A549 (cell line): ENCODE results near the gene RORB. TPM values are rescaled to one million over a fixed set of nuclear protein-coding genes. Genes with fewer than 3 reads are reported as not detected.

ENCODE experiments used
- ATAC-seq, 2 experiments: fragments of 200-7000 bp in 1 of 2; fragments of >200 bp in 1 of 2; cut with Nextera tagmentation in 1 of 2; cut with Tn5 transposase in 1 of 2; 3 replicates each; pipeline versions ENCODE4 v1.8.0 to v1.9.1; 2018 to 2020; ENCODE audit warnings: mild to moderate bottlenecking in 1 of 2, moderate library complexity in 1 of 2
- CTCF ChIA-PET: fragments of 300-600 bp; sonication (Branson Sonifier 250); formaldehyde crosslinking; extraction: SDS; loops from one replicate; lab custom pipeline; 2021; ENCODE audit warnings: antibody characterized with exemption, inconsistent platforms; lab: Yijun Ruan, JAX
- POLR2A ChIA-PET: fragments of 350-600 bp; formaldehyde crosslinking; extraction: SDS; loops from one replicate; lab custom pipeline; 2021; ENCODE audit warnings: antibody characterized with exemption, inconsistent platforms; lab: Yijun Ruan, JAX
- DNase-seq, 2 experiments: peaks; one replicate each; pipeline versions ENCODE4 v3.0.0 to v3.0.0-alpha.2; 2011 to 2016; ENCODE audit warnings: low read depth in 1 of 2, low spot score in 1 of 2
- FAIRE-seq: peaks from 2 replicates; lab custom pipeline; 2011; peaks lifted over from hg19 to GRCh38; lab: Jason Lieb, UNC
- H3K27ac ChIP-seq, 2 experiments: fragments of >200 bp; sonication (Bioruptor Twin); formaldehyde crosslinking; 3 replicates each; pipeline ENCODE4 v1.5.1; 2016 to 2017
- H3K4me1 ChIP-seq: fragments of >200 bp; sonication (Bioruptor Twin); formaldehyde crosslinking; 3 replicates; pipeline ENCODE4 v1.6.1; 2016
- H3K4me2 ChIP-seq: fragments of >200 bp; sonication (Bioruptor Twin); formaldehyde crosslinking; 3 replicates; pipeline ENCODE4 v1.6.1; 2016
- H3K4me3 ChIP-seq: fragments of >200 bp; sonication (Bioruptor Twin); formaldehyde crosslinking; 3 replicates; pipeline ENCODE4 v1.5.1; 2016
- H3K9me3 ChIP-seq: fragments of >200 bp; sonication (Bioruptor Twin); formaldehyde crosslinking; 3 replicates; pipeline ENCODE4 v1.6.1; 2016
- BCL3 ChIP-seq: fragments of >200 bp; sonication (Bioruptor Twin); formaldehyde crosslinking; IDR thresholded peaks from 3 replicates; pipeline ENCODE4 v1.6.1; 2016
- CBX8 ChIP-seq: fragments of 200-600 bp; sonication (generic); IDR thresholded peaks from 2 replicates; pipeline ENCODE4 v1.6.1; 2016
- CEBPB ChIP-seq, 2 experiments: fragments of >200 bp in 1 of 2; sonication (Bioruptor Twin) in 1 of 2; formaldehyde crosslinking in 1 of 2; IDR thresholded peaks; 2 replicates each; pipeline ENCODE4 v1.6.1; 2012 to 2016
- E2F6 ChIP-seq: IDR thresholded peaks from 2 replicates; pipeline ENCODE4 v1.6.1; 2012; ENCODE audit warnings: low read depth, borderline replicate concordance
- EP300 ChIP-seq, 2 experiments: fragments of >200 bp; sonication (Bioruptor Twin); formaldehyde crosslinking; IDR thresholded peaks; 2 replicates in 1 of 2; 3 replicates in 1 of 2; pipeline ENCODE4 v1.6.1; 2016 to 2017
- FOSB ChIP-seq: fragments of 250-450 bp; sonication (Bioruptor Pico); IDR thresholded peaks from 2 replicates; pipeline ENCODE4 v1.5.0; 2020; ENCODE audit warnings: mild to moderate bottlenecking, moderate library complexity
- FOXS1 ChIP-seq: fragments of 250-450 bp; sonication (Bioruptor Pico); IDR thresholded peaks from 2 replicates; pipeline ENCODE4 v1.5.0; 2020; ENCODE audit warnings: mild to moderate bottlenecking, moderate library complexity
- GATA3 ChIP-seq: IDR thresholded peaks from 2 replicates; pipeline ENCODE4 v1.6.1; 2012; ENCODE audit warnings: borderline replicate concordance
- HEYL ChIP-seq: fragments of 250-450 bp; sonication (Bioruptor Pico); IDR thresholded peaks from 2 replicates; pipeline ENCODE4 v1.8.0; 2021; ENCODE audit warnings: mild to moderate bottlenecking, moderate library complexity
- HOXA7 ChIP-seq: fragments of 250-450 bp; sonication (Bioruptor Pico); IDR thresholded peaks from 2 replicates; pipeline ENCODE4 v1.5.0; 2020; ENCODE audit warnings: mild to moderate bottlenecking, moderate library complexity
- KDM5A ChIP-seq: fragments of 200-600 bp; sonication (generic); IDR thresholded peaks from 2 replicates; pipeline ENCODE4 v1.6.1; 2016; ENCODE audit warnings: antibody characterized with exemption, mild to moderate bottlenecking
- MAFK ChIP-seq: fragments of 450-650 bp; IDR thresholded peaks from 2 replicates; pipeline ENCODE4 v1.6.1; 2014; ENCODE audit not compliant: partially characterized antibody
- MAX ChIP-seq: IDR thresholded peaks from 2 replicates; pipeline ENCODE4 v1.6.1; 2012
- MAZ ChIP-seq: fragments of 150-350 bp; IDR thresholded peaks from 2 replicates; pipeline ENCODE4 v1.6.1; 2014; ENCODE audit warnings: antibody characterized with exemption, low read depth, low read length, borderline replicate concordance
- NPAS2 ChIP-seq: fragments of 250-450 bp; sonication (Bioruptor Pico); IDR thresholded peaks from 2 replicates; pipeline ENCODE4 v1.8.0; 2022; ENCODE audit warnings: mild to moderate bottlenecking, moderate library complexity, borderline replicate concordance
- POLR2A ChIP-seq: IDR thresholded peaks from 2 replicates; pipeline ENCODE4 v1.6.1; 2012; ENCODE audit warnings: mild to moderate bottlenecking, low read length
- POLR2AphosphoS2 ChIP-seq: conservative IDR thresholded peaks from 2 replicates; pipeline ENCODE4 v1.6.1; 2012; ENCODE audit warnings: low read length, improper control_type of control experiment, inconsistent platforms
- REST ChIP-seq: fragments of 200-600 bp; sonication (generic); IDR thresholded peaks from 2 replicates; pipeline ENCODE4 v1.6.1; 2016; ENCODE audit warnings: antibody characterized with exemption, mild to moderate bottlenecking, moderate library complexity
- SMC3 ChIP-seq: fragments of >200 bp; sonication (Bioruptor Twin); formaldehyde crosslinking; IDR thresholded peaks from 3 replicates; pipeline ENCODE4 v1.6.1; 2018; ENCODE audit warnings: inconsistent platforms
- SREBF2 ChIP-seq: fragments of 450-650 bp; IDR thresholded peaks from 2 replicates; pipeline ENCODE4 v1.6.1; 2014; ENCODE audit warnings: mild to moderate bottlenecking, moderate library complexity
- TFCP2L1 ChIP-seq: fragments of 250-450 bp; sonication (Bioruptor Pico); IDR thresholded peaks from 2 replicates; pipeline ENCODE4 v1.5.0; 2021; ENCODE audit warnings: mild to moderate bottlenecking
- TP53 ChIP-seq: fragments of 250-450 bp; sonication (Bioruptor Pico); IDR thresholded peaks from 2 replicates; pipeline ENCODE4 v1.5.0; 2021; ENCODE audit warnings: mild to moderate bottlenecking, moderate library complexity
- USF2 ChIP-seq: fragments of 450-650 bp; IDR thresholded peaks from 2 replicates; pipeline ENCODE4 v1.6.1; 2014; ENCODE audit warnings: antibody characterized with exemption
- WGBS: methylation state at CpG from one replicate; pipeline ENCODE4 v1.1.6; 2017; ENCODE audit errors: missing lambda C conversion rate; 5-methylcytosine and 5-hydroxymethylcytosine counted together
- polyA plus RNA-seq, 4 experiments: library from polyadenylated mRNA; depleted of rRNA in 3 of 4; stranded (reverse); fragments of >200 nt; fragmentation: RNase III in 1 of 4; extraction: RNeasy Plus Mini Kit Qiagen cat#74134 plus additional on column Dnase treatment in 1 of 4; gene quantifications; 2 replicates in 3 of 4; 3 replicates in 1 of 4; pipeline ENCODE4 v1.2.3, GENCODE V29; 2011 to 2017

Gene RORB
- polyA plus RNA-seq, 2 of the 4 experiments (the other 2 are of a cell fraction) = not detected

- no peaks in the 10 kb centered on the region for H3K4me1 ChIP-seq
- no peak overlapping the region for H3K4me2 ChIP-seq
- no peak overlapping the region for H3K27ac ChIP-seq
- FAIRE-seq (no peak), ATAC-seq (no peak), DNase-seq (no peak)
- WGBS = 100% methylated on average over 3 of the region's 3 CpGs
- ChIA-PET POLR2A (no interaction called here), CTCF (interaction anchor here (1.0 kb wide), 1 partner anchor 16 kb away, joined by 4 read pairs; no protein-coding TSS in a partner anchor)
- H3K9me3 ChIP-seq = no peaks in the 10 kb centered on the region
- no peak overlapping the region for H3K4me3 ChIP-seq
- TF ChIP-seq GATA3 (no peak), EP300 (IDR thresholded peaks at IDR 0.05) (no peak), BCL3 (no peak), KDM5A (no peak), MAX (no peak), SMC3 (no peak), POLR2A (no peak), FOSB (CRISPR knock-in tag) (no peak), NPAS2 (CRISPR knock-in tag) (no peak), POLR2AphosphoS2 (no peak), MAZ (no peak), CBX8 (no peak), FOXS1 (no peak), CEBPB (IDR thresholded peaks at IDR 0.05) (no peak), TFCP2L1 (no peak), HEYL (no peak)
These were observed 229.4 kb downstream of the RORB start for GRCh38 chr9:74726581-74726980.

GRCh38 chr9:74728176-74728575 lies 231.0 kb downstream of the RORB start:
- ChIA-PET POLR2A (no interaction called here), CTCF (interaction anchor here (1.5 kb wide), 1 partner anchor 18 kb away, joined by 3 read pairs; no protein-coding TSS in a partner anchor)
- Histone ChIP-seq H3K27ac (no peak overlapping the region), H3K4me1 (no peaks in the 10 kb centered on the region), H3K4me3 (no peak overlapping the region), H3K9me3 (no peaks in the 10 kb centered on the region), H3K4me2 (no peak overlapping the region)
- FAIRE-seq (no peak), DNase-seq (no peak), ATAC-seq (no peak)
- TF ChIP-seq USF2 = no peak
- no peak for TF ChIP-seq TP53
- TF ChIP-seq HOXA7 = no peak
- no peak for TF ChIP-seq REST
- TF ChIP-seq MAFK = no peak
- no peak for TF ChIP-seq CBX8
- TF ChIP-seq E2F6 = no peak
- TF ChIP-seq SREBF2 = no peak
- TF ChIP-seq SMC3 = no peak
- 87% methylated on average over 7 of the region's 7 CpGs for WGBS
